Panc1 (cell line): ENCODE results near the gene SLC4A5. TPM values are rescaled to one million over a fixed set of nuclear protein-coding genes. Genes with fewer than 3 reads are reported as not detected.

Experiments used
- ATAC-seq: fragments of 200-7000 bp; cut with Tn5 transposase; 2 replicates; pipeline ENCODE4 v1.9.1; 2020; ENCODE audit warnings: mild to moderate bottlenecking, moderate library complexity
- BruUV-seq: library from RNA; stranded (reverse); fragments of 400-500 nt; replicated peaks from 2 replicates; lab custom pipeline; 2021; lab: Mats Ljungman, UMichigan
- CTCF ChIA-PET: fragments of 300-600 bp; sonication (Branson Sonifier 250); formaldehyde crosslinking; loops from one replicate; lab custom pipeline; 2022; ENCODE audit warnings: antibody characterized with exemption; lab: Charles Lee
- POLR2A ChIA-PET: fragments of 300-600 bp; sonication (Branson Sonifier 250); formaldehyde crosslinking; loops from one replicate; lab custom pipeline; 2022; ENCODE audit warnings: antibody characterized with exemption; lab: Charles Lee
- DNase-seq: peaks from one replicate; pipeline ENCODE4 v3.0.0-alpha.2; 2010; ENCODE audit warnings: low read depth, low spot score
- H3K27ac ChIP-seq: 2 replicates; pipeline ENCODE4 v1.5.1; 2011; ENCODE audit warnings: mild to moderate bottlenecking, low read length, inconsistent platforms
- H3K27me3 ChIP-seq: fragments of 200-500 bp; sonication (Bioruptor generic); 2 replicates; pipeline ENCODE4 v1.6.0; 2014; ENCODE audit warnings: low read length, inconsistent platforms; ENCODE audit not compliant: control insufficient read depth, insufficient read depth
- H3K36me3 ChIP-seq: fragments of 200-500 bp; sonication (Bioruptor generic); 2 replicates; pipeline ENCODE4 v1.5.1; 2014; ENCODE audit warnings: inconsistent platforms, mild to moderate bottlenecking, low read length, moderate library complexity; ENCODE audit not compliant: control insufficient read depth, insufficient read depth
- H3K4me1 ChIP-seq: 2 replicates; pipeline ENCODE4 v1.5.1; 2011; ENCODE audit warnings: inconsistent platforms, mild to moderate bottlenecking, low read length, moderate library complexity; ENCODE audit not compliant: control insufficient read depth, insufficient read depth
- H3K4me3 ChIP-seq, 2 experiments: 2 replicates each; pipeline ENCODE4 v1.5.1; 2011 to 2012; ENCODE audit warnings: low read depth in 2 of 2, low read length in 2 of 2, mild to moderate bottlenecking in 2 of 2, inconsistent platforms in 1 of 2, moderate library complexity in 1 of 2
- H3K9me3 ChIP-seq: fragments of 200-500 bp; sonication (Bioruptor generic); 2 replicates; pipeline ENCODE4 v1.5.1; 2014; ENCODE audit warnings: low read depth, mild to moderate bottlenecking, inconsistent platforms, low read length, moderate library complexity; ENCODE audit not compliant: control insufficient read depth, insufficient read depth
- POLR2AphosphoS5 ChIP-seq: IDR thresholded peaks from 2 replicates; pipeline ENCODE4 v1.6.1; 2012; ENCODE audit warnings: mild to moderate bottlenecking, low read depth, low read length, moderate library complexity
- REST ChIP-seq, 2 experiments: IDR thresholded peaks; 2 replicates each; pipeline ENCODE4 v1.6.1; 2011 to 2012; ENCODE audit warnings: low read depth in 2 of 2, control low read depth in 1 of 2, low read length in 1 of 2, mild to moderate bottlenecking in 1 of 2, moderate library complexity in 1 of 2; ENCODE audit not compliant: insufficient read depth in 1 of 2
- SIN3A ChIP-seq: IDR thresholded peaks from 2 replicates; pipeline ENCODE4 v1.6.1; 2012; ENCODE audit warnings: low read depth, mild to moderate bottlenecking, low read length, moderate library complexity, borderline replicate concordance; ENCODE audit not compliant: insufficient read depth
- TCF7L2 ChIP-seq: IDR thresholded peaks from 2 replicates; pipeline ENCODE4 v1.6.1; 2011; ENCODE audit warnings: mild to moderate bottlenecking, low read depth, low read length, inconsistent platforms
- in situ Hi-C: cut with HindIII; loops from 2 replicates; pipeline ENCODE4 v1.10.0; 2016; ENCODE audit warnings: low sequenced_read_pairs, low pct_unique_long_range_greater_than_20kb
- intact Hi-C: fragments of 100-400 bp; cut with micrococcal nuclease; formaldehyde crosslinking; loops from one replicate; pipeline ENCODE4 v1.10.0; 2022; ENCODE audit not compliant: unreplicated experiment
- total RNA-seq: library from RNA; stranded (reverse); gene quantifications from one replicate; pipeline ENCODE4 v1.2.1, GENCODE V29; 2021; ENCODE audit not compliant: unreplicated experiment
- TF ChIP-seq, protein P1 (sequence below): fragments of 450-650 bp; IDR thresholded peaks from 2 replicates; pipeline ENCODE4 v1.5.1; 2017; ENCODE audit warnings: mild to moderate bottlenecking

Gene SLC4A5
- total RNA-seq, 1 experiment from 2014 or later: 1.2 TPM

- Histone ChIP-seq H3K27ac (no peak overlapping the region), H3K4me1 (peaks cover 2% of the 10 kb centered on the region; the same call in 1 of the 2 replicates), H3K36me3 (no peaks in the 10 kb centered on the region), H3K4me3 (no peak overlapping the region), H3K27me3 (no peaks in the 10 kb centered on the region), H3K9me3 (no peaks in the 10 kb centered on the region)
- POLR2A ChIA-PET: interaction anchor here (0.6 kb wide), 1 partner anchor 175 kb away, joined by 3 read pairs; no protein-coding TSS in a partner anchor
- CTCF ChIA-PET: interaction anchor here (0.6 kb wide), 1 partner anchor 16 kb away, joined by 3 read pairs; no protein-coding TSS in a partner anchor
- no TSS peak for BruUV-seq
- in situ Hi-C loops: no loop called here
- intact Hi-C loops: no loop called here
- DNase-seq: no peak
- ATAC-seq: no peak
- TF ChIP-seq REST (IDR thresholded peaks at IDR 0.05; ENCODE audit: insufficient read depth in 1 of 2, low read depth in 2 of 2, low read length in 1 of 2) (no peak), TCF7L2 (no peak), POLR2AphosphoS5 (no peak), SIN3A (no peak)
- TF ChIP-seq, protein P1, sequence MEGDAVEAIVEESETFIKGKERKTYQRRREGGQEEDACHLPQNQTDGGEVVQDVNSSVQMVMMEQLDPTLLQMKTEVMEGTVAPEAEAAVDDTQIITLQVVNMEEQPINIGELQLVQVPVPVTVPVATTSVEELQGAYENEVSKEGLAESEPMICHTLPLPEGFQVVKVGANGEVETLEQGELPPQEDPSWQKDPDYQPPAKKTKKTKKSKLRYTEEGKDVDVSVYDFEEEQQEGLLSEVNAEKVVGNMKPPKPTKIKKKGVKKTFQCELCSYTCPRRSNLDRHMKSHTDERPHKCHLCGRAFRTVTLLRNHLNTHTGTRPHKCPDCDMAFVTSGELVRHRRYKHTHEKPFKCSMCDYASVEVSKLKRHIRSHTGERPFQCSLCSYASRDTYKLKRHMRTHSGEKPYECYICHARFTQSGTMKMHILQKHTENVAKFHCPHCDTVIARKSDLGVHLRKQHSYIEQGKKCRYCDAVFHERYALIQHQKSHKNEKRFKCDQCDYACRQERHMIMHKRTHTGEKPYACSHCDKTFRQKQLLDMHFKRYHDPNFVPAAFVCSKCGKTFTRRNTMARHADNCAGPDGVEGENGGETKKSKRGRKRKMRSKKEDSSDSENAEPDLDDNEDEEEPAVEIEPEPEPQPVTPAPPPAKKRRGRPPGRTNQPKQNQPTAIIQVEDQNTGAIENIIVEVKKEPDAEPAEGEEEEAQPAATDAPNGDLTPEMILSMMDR: no peak
Observed at GRCh38 chr2:74191596-74192380, 151.4 kb downstream of the SLC4A5 start.

- ATAC-seq (no peak), DNase-seq (no peak)
- Histone ChIP-seq H3K36me3 (no peaks in the 10 kb centered on the region), H3K27ac (no peak overlapping the region), H3K27me3 (no peaks in the 10 kb centered on the region), H3K9me3 (no peaks in the 10 kb centered on the region), H3K4me1 (no peaks in the 10 kb centered on the region), H3K4me3 (no peak overlapping the region)
- BruUV-seq: no TSS peak
- CTCF ChIA-PET: no interaction called here
- intact Hi-C loops: no loop called here
- TF ChIP-seq SIN3A: no peak
- no peak for TF ChIP-seq POLR2AphosphoS5
- TF ChIP-seq, protein P1: no peak
- TF ChIP-seq REST (IDR thresholded peaks at IDR 0.05; ENCODE audit: insufficient read depth in 1 of 2, low read depth in 2 of 2, low read length in 1 of 2): no peak
- TF ChIP-seq TCF7L2: no peak
- POLR2A ChIA-PET: no interaction called here
- in situ Hi-C loops: no loop called here
Observed at GRCh38 chr2:74188696-74189095, 154.5 kb downstream of the SLC4A5 start.
